Putamen (tissue), 1 donor: Measurements from ENCODE around the gene MMP21.

Experiments used
- DNase-seq: peaks from one replicate; pipeline ENCODE4 v3.0.0-alpha.2; 2016; ENCODE audit warnings: low spot score

The MMP21 gene

GRCh38 chr10:125762692-125763648, 12.7 kb downstream of the MMP21 start:
- no peak for DNase-seq

- DNase-seq = no peak
These were observed 13.7 kb downstream of the MMP21 start for GRCh38 chr10:125761961-125762360.

- DNase-seq = no peak
These were observed 17.9 kb downstream of the MMP21 start for GRCh38 chr10:125757742-125758141.

GRCh38 chr10:125756853-125757487, 18.7 kb downstream of the MMP21 start:
- DNase-seq = no peak

- no peak for DNase-seq
These were observed 19.4 kb downstream of the MMP21 start for GRCh38 chr10:125756196-125756595.

- DNase-seq = no peak
These were observed 28.2 kb downstream of the MMP21 start for GRCh38 chr10:125747417-125747816.

GRCh38 chr10:125744909-125745308, 30.7 kb downstream of the MMP21 start:
- no peak for DNase-seq

- DNase-seq = no peak
These were observed 33.2 kb downstream of the MMP21 start for GRCh38 chr10:125742465-125742864.

- no peak for DNase-seq
These were observed 35.5 kb downstream of the MMP21 start for GRCh38 chr10:125739994-125740679.

- no peak for DNase-seq
These were observed 37.4 kb downstream of the MMP21 start for GRCh38 chr10:125738206-125738605.

- no peak for DNase-seq
These were observed 40.8 kb downstream of the MMP21 start for GRCh38 chr10:125734823-125735222.

- no peak for DNase-seq
These were observed 41.5 kb downstream of the MMP21 start for GRCh38 chr10:125734148-125734547.

GRCh38 chr10:125727436-125727835, 48.2 kb downstream of the MMP21 start:
- DNase-seq = no peak

- DNase-seq = no peak
These were observed 48.7 kb downstream of the MMP21 start for GRCh38 chr10:125726914-125727313.

- DNase-seq = no peak
These were observed 52.8 kb downstream of the MMP21 start for GRCh38 chr10:125722811-125723210.

- DNase-seq = no peak
These were observed 54.6 kb downstream of the MMP21 start for GRCh38 chr10:125721035-125721434.

- peak; percentile 19 for DNase-seq
These were observed 55.6 kb downstream of the MMP21 start for GRCh38 chr10:125720002-125720382.

GRCh38 chr10:125719173-125720001, 56.2 kb downstream of the MMP21 start, which contains the start of gene EDRF1:
TSS of gene EDRF1 (plus strand) at chr10:125719709. CDS start at chr10:125719808, 99 bp downstream.
- DNase-seq = peak; percentile 98
